Vagina (tissue), 2 donors: Measurements from ENCODE around the gene CLEC6A. TPM values are rescaled to one million over a fixed set of nuclear protein-coding genes. Genes with fewer than 3 reads are reported as not detected.

ENCODE experiments used
- DNase-seq, 2 donors: peaks; one replicate each; pipeline ENCODE4 v3.0.0-alpha.2; 2017; ENCODE audit errors: extremely low spot score in 2 of 2
- H3K27ac ChIP-seq: fragments of 200-600 bp; sonication (generic); one replicate; pipeline ENCODE4 v1.5.1; 2019
- H3K27me3 ChIP-seq: fragments of 200-600 bp; sonication (generic); one replicate; pipeline ENCODE4 v1.5.1; 2019
- H3K36me3 ChIP-seq, 2 donors: fragments of 200-600 bp; sonication (generic); one replicate each; pipeline ENCODE4 v1.5.1; 2017 to 2019
- H3K4me1 ChIP-seq: fragments of 200-600 bp; sonication (generic); one replicate; pipeline ENCODE4 v1.5.1; 2019
- H3K4me3 ChIP-seq, 2 donors: fragments of 200-600 bp; sonication (generic); 1 replicate in 1 of 2; 2 replicates in 1 of 2; pipeline ENCODE4 v1.5.1; 2016 to 2019
- H3K9me3 ChIP-seq: fragments of 200-600 bp; sonication (generic); one replicate; pipeline ENCODE4 v1.5.1; 2019
- CTCF ChIP-seq, 3 experiments: fragments of 450-650 bp in 2 of 3; fragments of 200-600 bp in 1 of 3; sonication (generic) in 1 of 3; IDR thresholded peaks; one replicate each; pipeline ENCODE4 v1.5.1; 2017 to 2019; ENCODE audit warnings: antibody characterized with exemption in 3 of 3, mild to moderate bottlenecking in 2 of 3, moderate library complexity in 2 of 3
- POLR2A ChIP-seq, 2 donors: fragments of 450-650 bp; IDR thresholded peaks; one replicate each; pipeline ENCODE4 v1.6.1; 2017; ENCODE audit warnings: antibody characterized with exemption in 2 of 2, mild to moderate bottlenecking in 2 of 2, moderate library complexity in 2 of 2
- POLR2AphosphoS5 ChIP-seq, 2 donors: sonication (generic); formaldehyde crosslinking; IDR thresholded peaks; one replicate each; pipeline ENCODE4 v1.9.0; 2017; ENCODE audit warnings: antibody characterized with exemption in 2 of 2, mild to moderate bottlenecking in 2 of 2, low read depth in 1 of 2; ENCODE audit not compliant: insufficient read depth in 1 of 2
- intact Hi-C: fragments of 100-400 bp; cut with DNase I; formaldehyde crosslinking; loops from one replicate; pipeline ENCODE4 v1.15.1; 2023
- total RNA-seq: library from RNA; depleted of rRNA; stranded (reverse); fragments of >200 nt; gene quantifications from one replicate; pipeline ENCODE4 v1.2.3, GENCODE V29; 2016

The CLEC6A gene
- total RNA-seq, 1 donor from 2014 or later, result not detected

GRCh38 chr12:8455271-8455670 is 491 bp upstream of the CLEC6A start:
- Histone ChIP-seq H3K9me3 (no peaks in the 10 kb centered on the region), H3K4me3 (no peak overlapping the region), H3K27ac (no peak overlapping the region), H3K27me3 (no peaks in the 10 kb centered on the region), H3K4me1 (no peaks in the 10 kb centered on the region), H3K36me3 (no peaks in the 10 kb centered on the region)
- intact Hi-C loops, result no loop called here
- no peak for DNase-seq
- TF ChIP-seq POLR2A (IDR thresholded peaks at IDR 0.05), result no peak

GRCh38 chr12:8461426-8461825 is 5.7 kb downstream of the CLEC6A start:
- no peaks in the 10 kb centered on the region for H3K27me3 ChIP-seq
- H3K4me1 ChIP-seq, result no peaks in the 10 kb centered on the region
- intact Hi-C loops, result no loop called here
- H3K27ac ChIP-seq, result no peak overlapping the region
- DNase-seq, result no peak
- no peak for TF ChIP-seq POLR2A (IDR thresholded peaks at IDR 0.05)
- TF ChIP-seq POLR2AphosphoS5 (IDR thresholded peaks at IDR 0.05; ENCODE audit: insufficient read depth in 1 of 2, low read depth in 1 of 2), result no peak
- no peak for TF ChIP-seq CTCF (IDR thresholded peaks at IDR 0.05)
- no peak overlapping the region for H3K4me3 ChIP-seq
- no peaks in the 10 kb centered on the region for H3K9me3 ChIP-seq
- H3K36me3 ChIP-seq, result no peaks in the 10 kb centered on the region

GRCh38 chr12:8465301-8465996 is 9.7 kb downstream of the CLEC6A start:
- TF ChIP-seq POLR2A (IDR thresholded peaks at IDR 0.05) (no peak), POLR2AphosphoS5 (IDR thresholded peaks at IDR 0.05; ENCODE audit: insufficient read depth in 1 of 2, low read depth in 1 of 2) (no peak), CTCF (IDR thresholded peaks at IDR 0.05) (no peak)
- intact Hi-C loops, result no loop called here
- H3K4me3 ChIP-seq, result no peak overlapping the region

GRCh38 chr12:8466241-8466640 is 10.5 kb downstream of the CLEC6A start:
- H3K4me3 ChIP-seq, result no peak overlapping the region
- intact Hi-C loops, result no loop called here

More at GRCh38 chr12:8465301-8465996, 9.7 kb downstream of the CLEC6A start:
- no peaks in the 10 kb centered on the region for H3K9me3 ChIP-seq
- H3K4me1 ChIP-seq, result no peaks in the 10 kb centered on the region
- H3K36me3 ChIP-seq, result no peaks in the 10 kb centered on the region
- H3K27ac ChIP-seq, result no peak overlapping the region
- no peaks in the 10 kb centered on the region for H3K27me3 ChIP-seq
- no peak for DNase-seq

GRCh38 chr12:8471090-8471489 is 15.3 kb downstream of the CLEC6A start:
- H3K9me3 ChIP-seq, result no peaks in the 10 kb centered on the region
- intact Hi-C loops, result no loop called here
- TF ChIP-seq POLR2A (IDR thresholded peaks at IDR 0.05), result no peak
- TF ChIP-seq CTCF (IDR thresholded peaks at IDR 0.05), result no peak
- no peak for TF ChIP-seq POLR2AphosphoS5 (IDR thresholded peaks at IDR 0.05; ENCODE audit: insufficient read depth in 1 of 2, low read depth in 1 of 2)
- no peak overlapping the region for H3K4me3 ChIP-seq
- no peak overlapping the region for H3K27ac ChIP-seq
- no peaks in the 10 kb centered on the region for H3K27me3 ChIP-seq
- H3K4me1 ChIP-seq, result no peaks in the 10 kb centered on the region
- no peaks in the 10 kb centered on the region for H3K36me3 ChIP-seq
- no peak for DNase-seq

More at GRCh38 chr12:8466241-8466640, 10.5 kb downstream of the CLEC6A start:
- no peaks in the 10 kb centered on the region for H3K27me3 ChIP-seq
- no peak overlapping the region for H3K27ac ChIP-seq
- no peaks in the 10 kb centered on the region for H3K36me3 ChIP-seq
- no peak for DNase-seq
- no peaks in the 10 kb centered on the region for H3K9me3 ChIP-seq
- H3K4me1 ChIP-seq, result no peaks in the 10 kb centered on the region
- TF ChIP-seq POLR2A (IDR thresholded peaks at IDR 0.05) (no peak), CTCF (IDR thresholded peaks at IDR 0.05) (no peak), POLR2AphosphoS5 (IDR thresholded peaks at IDR 0.05; ENCODE audit: insufficient read depth in 1 of 2, low read depth in 1 of 2) (no peak)
